ENCODE data around the gene MT3. TPM values are rescaled to one million over a fixed set of nuclear protein-coding genes. Genes with fewer than 3 reads are reported as not detected.

The MT3 gene
- 10 to 100 TPM in 2 of 8 experiments, 1 to 10 TPM in 3, not detected in 3; 1.9 to 16.9 (median 8.7) TPM for total RNA-seq

DNA sequence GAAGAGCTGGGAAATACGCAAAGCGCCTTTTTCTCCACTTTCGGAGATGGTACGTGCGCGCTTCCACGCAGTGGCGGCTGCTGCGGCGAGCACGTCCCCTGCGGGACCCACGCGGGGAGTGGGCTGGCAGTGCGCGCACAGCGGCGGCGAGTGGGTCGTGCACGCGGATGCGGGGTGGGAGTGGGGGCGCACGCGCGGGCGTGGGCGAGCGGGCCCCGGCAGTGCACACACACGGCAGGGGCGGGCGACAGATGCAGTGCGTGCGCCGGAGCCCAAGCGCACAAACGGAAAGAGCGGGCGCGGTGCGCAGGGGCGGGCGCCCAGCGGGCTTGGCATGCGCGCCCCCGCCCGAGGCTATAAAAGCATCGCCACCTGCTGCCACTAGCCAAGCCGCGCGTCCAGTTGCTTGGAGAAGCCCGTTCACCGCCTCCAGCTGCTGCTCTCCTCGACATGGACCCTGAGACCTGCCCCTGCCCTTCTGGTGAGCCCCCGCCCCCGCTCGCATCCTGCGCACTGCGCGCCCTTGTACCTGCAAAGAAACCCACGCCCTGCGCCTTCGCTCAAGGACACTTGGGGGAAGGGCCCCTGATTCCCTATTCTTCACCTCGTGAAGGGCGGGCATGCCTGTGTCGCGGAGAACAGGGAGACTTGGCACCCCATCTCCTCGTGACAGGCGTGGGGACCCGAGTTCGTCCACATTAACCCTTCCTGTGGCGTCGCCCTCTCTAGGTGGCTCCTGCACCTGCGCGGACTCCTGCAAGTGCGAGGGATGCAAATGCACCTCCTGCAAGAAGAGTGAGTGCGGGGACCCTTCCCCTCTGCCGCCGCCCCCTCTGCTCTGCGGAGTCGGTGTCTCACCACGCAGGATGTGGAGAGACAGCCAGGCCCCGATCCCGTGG lies at the start of gene MT3:
Gene MT3 (plus strand): TSS at position 388 of the 899 bp plus-strand sequence. CDS start 63 bp downstream, at position 451.
- H3K27ac ChIP-seq: no peak within 1 kb of the TSS
- peak; percentile 40 to 93 (median 88) for ATAC-seq (replicated peaks in 6 of 8)
- in situ Hi-C loops (cut with MboI; ENCODE audit: low pct_unique_long_range_greater_than_20kb in 2 of 9, low sequenced_read_pairs in 9 of 9, unreplicated experiment in 9 of 9): no loop called here
- 0 to 17% (median 2%) methylated on average over 1 to 38 of the region's 87 CpGs; no CpG with 5 or more reads in 6 of the 10 experiments for WGBS, 10 experiments
- H3K4me3 ChIP-seq: peak within 1 kb of the TSS; percentile 26 to 59 (median 47)
- H3K4me1 ChIP-seq (replicated peaks in 1 of 2): no peaks in the 10 kb centered on the region

DNA sequence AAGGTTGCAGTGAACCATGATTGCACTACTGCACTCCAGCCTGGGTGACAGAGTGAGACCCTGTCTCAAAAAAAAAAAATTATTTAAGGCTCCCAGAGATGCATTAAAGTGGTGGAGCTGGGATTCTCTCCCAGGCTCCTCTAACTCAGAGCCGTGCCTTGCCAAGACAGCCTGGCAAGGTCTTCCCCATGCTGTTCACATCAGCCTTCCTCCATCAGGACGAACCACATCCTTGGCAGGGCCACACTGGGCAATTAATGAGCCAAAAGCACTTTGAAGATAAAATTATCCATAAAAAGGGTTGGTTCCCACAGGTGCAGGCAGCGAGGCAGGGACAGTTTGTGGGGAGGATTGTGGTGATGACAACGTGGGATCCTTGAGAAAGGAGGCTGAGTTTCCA lies 49.7 kb upstream of the MT3 start:
- ATAC-seq (replicated peaks in 6 of 8): no peak
- in situ Hi-C loops (cut with MboI; ENCODE audit: low pct_unique_long_range_greater_than_20kb in 2 of 9, low sequenced_read_pairs in 9 of 9, unreplicated experiment in 9 of 9): no loop called here

DNA sequence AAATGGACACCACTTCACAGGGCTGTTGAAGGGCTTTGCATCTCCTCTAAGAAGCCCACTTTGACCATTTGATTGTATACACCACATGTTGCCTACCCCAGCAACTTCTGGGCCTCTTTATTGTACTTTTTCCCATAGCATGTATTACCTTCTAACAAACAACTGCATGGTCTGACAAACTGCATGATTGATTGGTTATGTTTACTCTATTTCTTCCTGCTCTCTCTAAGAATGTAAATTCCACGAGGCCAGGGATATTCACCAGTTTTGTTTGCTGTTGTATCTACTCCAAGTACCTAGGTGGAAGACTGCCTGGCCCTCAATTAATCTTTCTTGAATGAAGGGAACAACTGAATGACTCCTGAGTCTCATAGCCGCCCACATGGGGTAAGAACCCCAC lies 47.3 kb upstream of the MT3 start:
- ATAC-seq (replicated peaks in 6 of 8): no peak
- WGBS, 10 experiments: 0 to 86% (median 21%) methylated on average over 1 to 2 of the region's 2 CpGs; no CpG with 5 or more reads in 3 of the 10 experiments
- Histone ChIP-seq H3K4me3 (no peak overlapping the region), H3K27ac (no peak overlapping the region), H3K4me1 (replicated peaks in 1 of 2) (peaks cover 0 to 2% of the 10 kb centered on the region in 2 donors)
- in situ Hi-C loops (cut with MboI; ENCODE audit: low pct_unique_long_range_greater_than_20kb in 2 of 9, low sequenced_read_pairs in 9 of 9, unreplicated experiment in 9 of 9): no loop called here

More for the DNA sequence above, 49.7 kb upstream of the MT3 start:
- no peaks in the 10 kb centered on the region for H3K4me1 ChIP-seq (replicated peaks in 1 of 2)
- no peak overlapping the region for H3K4me3 ChIP-seq
- 0 to 92% (median 80%) methylated on average over 1 to 3 of the region's 4 CpGs; no CpG with 5 or more reads in 3 of the 10 experiments for WGBS, 10 experiments
- H3K27ac ChIP-seq: no peak overlapping the region

DNA sequence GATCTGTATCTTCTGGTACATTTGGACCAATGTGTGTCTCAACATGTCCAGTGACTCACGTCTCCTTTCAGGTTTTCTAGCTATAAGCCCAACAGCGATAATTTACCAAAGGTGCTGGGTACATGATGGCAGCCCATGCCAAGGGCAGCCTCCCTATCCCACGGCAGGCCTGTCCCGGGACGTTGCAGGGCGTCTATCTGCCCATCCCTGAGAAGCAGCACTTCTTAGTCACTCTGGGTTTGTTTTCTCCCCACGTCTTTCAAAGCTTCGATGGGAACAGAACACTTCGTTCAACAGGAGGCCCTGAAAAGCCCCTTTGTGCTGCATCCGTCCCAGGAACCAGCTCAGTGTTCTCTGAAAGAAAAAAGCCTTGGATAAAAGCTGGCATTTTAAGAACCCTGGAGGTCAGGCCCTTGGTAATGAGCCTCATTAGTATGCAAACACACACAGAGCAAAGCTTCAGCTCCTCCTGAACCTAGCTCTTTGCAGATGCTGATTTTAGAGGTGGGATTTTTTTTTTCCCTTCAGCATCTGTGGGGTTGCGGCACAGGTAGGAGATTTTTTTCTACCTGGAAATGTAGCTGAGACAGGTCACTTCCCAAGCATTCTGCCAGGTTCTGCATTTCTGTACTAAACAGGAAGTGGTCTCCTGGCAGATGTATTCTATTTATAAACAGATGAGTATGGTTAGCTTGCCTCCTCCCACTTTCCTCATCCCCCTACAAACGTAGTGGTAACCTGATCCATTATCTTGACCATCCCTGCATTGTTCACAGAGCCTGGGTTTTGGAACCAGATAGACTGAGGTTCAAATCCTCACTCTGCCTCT lies 42.0 kb upstream of the MT3 start:
- in situ Hi-C loops (cut with MboI; ENCODE audit: low pct_unique_long_range_greater_than_20kb in 2 of 9, low sequenced_read_pairs in 9 of 9, unreplicated experiment in 9 of 9): no loop called here
- ATAC-seq (replicated peaks in 6 of 8): peak; percentile 41 to 91 (median 82)
- Histone ChIP-seq H3K4me1 (replicated peaks in 1 of 2) (peaks cover 4 to 10% of the 10 kb centered on the region in 2 donors), H3K4me3 (no peak overlapping the region), H3K27ac (peak overlapping the region; percentile 29 to 42)
- 0 to 35% (median 25%) methylated on average over 1 to 4 of the region's 12 CpGs; no CpG with 5 or more reads in 4 of the 10 experiments for WGBS, 10 experiments

DNA sequence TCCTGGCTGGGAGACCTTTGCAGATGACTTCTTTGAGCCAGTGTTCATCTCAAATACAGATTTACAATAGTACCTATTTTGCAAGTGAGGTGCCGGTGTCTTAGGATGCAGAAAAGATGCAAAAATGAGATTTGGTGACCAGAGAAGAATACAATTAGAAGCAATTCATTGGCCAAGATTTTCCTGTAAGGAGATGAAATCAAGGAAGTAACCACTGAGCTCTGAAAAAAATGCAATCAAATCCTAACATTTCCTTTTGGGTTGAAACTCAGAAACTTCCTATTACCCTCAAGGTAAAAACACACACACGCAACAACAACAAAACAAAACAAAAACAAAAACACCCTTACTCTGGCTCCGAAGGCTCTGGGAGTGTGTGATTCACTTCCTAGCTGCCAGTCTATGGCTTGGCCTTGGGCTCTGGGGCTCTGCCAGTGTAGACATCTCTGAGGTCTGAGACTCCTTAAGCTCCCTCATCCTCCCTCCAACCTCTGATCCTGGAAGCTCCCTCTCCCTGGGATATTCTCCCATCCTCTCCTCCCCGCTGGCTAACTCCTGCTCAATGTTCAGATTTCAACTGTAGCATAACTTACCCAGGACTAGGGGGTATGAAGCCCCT lies 41.3 kb upstream of the MT3 start:
- peaks cover 4 to 10% of the 10 kb centered on the region in 2 donors for H3K4me1 ChIP-seq (replicated peaks in 1 of 2)
- WGBS, 10 experiments: 62 to 94% (median 76%) methylated on average over 1 to 4 of the region's 4 CpGs; no CpG with 5 or more reads in 2 of the 10 experiments
- in situ Hi-C loops (cut with MboI; ENCODE audit: low pct_unique_long_range_greater_than_20kb in 2 of 9, low sequenced_read_pairs in 9 of 9, unreplicated experiment in 9 of 9): no loop called here

GRCh38 chr16:56549161-56549560 lies 40.2 kb upstream of the MT3 start:
- no peak overlapping the region for H3K4me3 ChIP-seq
- no peak overlapping the region for H3K27ac ChIP-seq
- in situ Hi-C loops (cut with MboI; ENCODE audit: low pct_unique_long_range_greater_than_20kb in 2 of 9, low sequenced_read_pairs in 9 of 9, unreplicated experiment in 9 of 9): no loop called here
- peaks cover 4 to 10% of the 10 kb centered on the region in 2 donors for H3K4me1 ChIP-seq (replicated peaks in 1 of 2)
- no peak for ATAC-seq (replicated peaks in 6 of 8)

More for the DNA sequence above, 41.3 kb upstream of the MT3 start:
- H3K27ac ChIP-seq: no peak overlapping the region
- ATAC-seq (replicated peaks in 6 of 8): no peak
- H3K4me3 ChIP-seq: no peak overlapping the region

DNA sequence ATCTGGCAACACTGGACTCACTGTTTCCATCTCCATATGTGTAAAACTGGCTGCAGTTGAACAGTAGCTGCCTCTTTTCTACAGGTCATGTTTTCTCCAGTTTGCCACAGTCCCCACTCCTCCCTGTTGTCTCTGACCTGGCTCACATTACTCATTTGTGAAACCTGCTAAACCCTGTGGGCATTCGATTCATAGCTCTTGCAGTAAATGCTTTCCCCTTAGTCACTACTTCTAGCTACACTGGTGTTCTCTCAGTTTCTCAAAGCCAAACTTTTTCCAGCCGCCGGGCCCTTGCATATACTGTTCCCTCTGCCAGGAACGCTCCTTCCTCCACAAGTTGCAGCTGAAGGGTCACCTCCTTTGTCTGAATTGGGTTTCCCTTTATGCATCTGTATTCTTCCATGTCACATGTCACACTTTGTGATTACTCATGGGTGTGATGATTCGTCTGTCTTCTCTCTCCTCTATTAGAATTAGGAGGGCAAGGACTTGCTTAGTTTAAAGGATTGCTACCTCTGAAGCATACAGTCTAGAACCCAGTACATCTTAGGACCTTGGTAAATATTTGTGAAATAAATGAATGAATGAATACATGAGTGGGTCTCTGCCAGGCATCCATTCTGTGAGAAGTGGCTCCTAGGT lies 39.5 kb upstream of the MT3 start:
- no peak overlapping the region for H3K4me3 ChIP-seq
- no peak overlapping the region for H3K27ac ChIP-seq
- WGBS, 10 experiments: 0 to 100% (median 92%) methylated on average over 1 to 4 of the region's 5 CpGs; no CpG with 5 or more reads in 3 of the 10 experiments
- ATAC-seq (replicated peaks in 6 of 8): peak in 2 of 8 experiments; percentile 13 to 36
- in situ Hi-C loops (cut with MboI; ENCODE audit: low pct_unique_long_range_greater_than_20kb in 2 of 9, low sequenced_read_pairs in 9 of 9, unreplicated experiment in 9 of 9): no loop called here
- H3K4me1 ChIP-seq (replicated peaks in 1 of 2): peaks cover 4 to 10% of the 10 kb centered on the region in 2 donors

DNA sequence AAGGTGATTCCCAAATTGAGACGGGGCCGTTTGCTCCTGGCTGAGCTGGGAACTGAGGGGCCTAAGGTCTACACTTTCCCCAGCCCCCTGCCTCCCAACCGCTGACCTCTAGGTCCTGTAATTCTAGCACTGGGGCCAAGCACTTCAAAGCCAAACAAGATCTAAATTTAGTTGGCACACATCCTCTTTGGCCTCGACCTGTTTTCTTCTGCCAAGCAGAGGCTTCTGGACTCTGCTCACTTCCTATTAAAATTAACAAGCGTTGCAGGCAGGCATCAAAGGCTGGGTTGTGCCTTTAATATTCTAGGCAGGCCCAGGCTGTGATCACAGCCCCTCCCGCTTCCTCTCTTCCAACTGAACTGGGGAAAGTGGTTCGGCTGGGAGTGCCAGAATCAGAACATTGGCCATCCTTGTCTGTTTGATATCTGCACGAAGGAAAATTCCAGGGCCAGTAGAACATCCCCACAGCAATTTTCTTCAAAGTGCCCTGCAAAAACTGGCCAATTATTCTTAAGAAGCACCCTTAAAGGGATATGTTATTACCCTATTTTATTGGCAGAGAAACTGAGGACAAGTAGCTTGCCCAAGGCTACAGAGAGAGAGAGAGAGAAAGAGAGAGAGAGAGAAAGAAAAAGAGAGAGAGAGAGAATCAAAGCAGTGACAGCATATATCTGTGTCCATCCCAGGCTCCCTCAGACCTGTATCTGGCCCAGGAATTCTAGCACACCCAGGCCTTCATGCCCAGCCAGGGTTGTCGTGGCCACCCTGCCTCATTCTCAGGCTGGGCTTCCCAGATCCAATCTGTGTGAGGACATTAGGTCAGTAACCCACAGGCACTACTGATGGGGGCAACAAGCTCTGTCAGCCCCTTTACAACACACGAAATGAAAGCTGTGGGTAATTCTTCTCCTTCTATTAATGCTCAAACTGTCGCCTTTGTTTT lies 37.3 kb upstream of the MT3 start:
- WGBS, 10 experiments: 31 to 80% (median 56%) methylated on average over 1 to 9 of the region's 11 CpGs
- H3K4me3 ChIP-seq: no peak overlapping the region
- in situ Hi-C loops (cut with MboI; ENCODE audit: low pct_unique_long_range_greater_than_20kb in 2 of 9, low sequenced_read_pairs in 9 of 9, unreplicated experiment in 9 of 9): no loop called here
- no peak overlapping the region for H3K27ac ChIP-seq
- ATAC-seq (replicated peaks in 6 of 8): peak in 3 of 8 experiments; percentile 32 to 85 (median 79)
- peaks cover 4 to 7% of the 10 kb centered on the region in 2 donors for H3K4me1 ChIP-seq (replicated peaks in 1 of 2)

DNA sequence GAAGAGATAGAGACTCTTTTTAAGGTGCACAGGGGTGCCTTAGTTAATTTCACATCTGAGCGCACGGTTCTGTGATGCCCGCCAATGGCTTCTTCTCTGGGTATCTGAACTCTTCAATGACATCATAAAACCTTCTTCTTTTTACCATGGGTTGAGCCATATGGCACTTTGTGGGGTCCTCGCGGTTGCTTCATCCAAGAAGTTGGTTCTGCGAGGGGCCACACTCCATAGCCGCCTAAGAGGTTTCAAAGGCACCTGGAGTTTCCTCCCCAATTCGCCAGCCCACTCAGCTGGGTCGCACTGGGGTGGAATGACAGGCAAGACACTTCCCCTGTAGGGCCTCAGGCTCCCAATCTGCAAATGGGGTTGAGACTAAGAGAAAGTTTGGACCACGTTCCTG lies 34.9 kb upstream of the MT3 start:
- Histone ChIP-seq H3K27ac (no peak overlapping the region), H3K4me1 (replicated peaks in 1 of 2) (no peaks in the 10 kb centered on the region), H3K4me3 (no peak overlapping the region)
- 20 to 97% (median 83%) methylated on average over 3 to 9 of the region's 10 CpGs; no CpG with 5 or more reads in 3 of the 10 experiments for WGBS, 10 experiments
- no peak for ATAC-seq (replicated peaks in 6 of 8)
- in situ Hi-C loops (cut with MboI; ENCODE audit: low pct_unique_long_range_greater_than_20kb in 2 of 9, low sequenced_read_pairs in 9 of 9, unreplicated experiment in 9 of 9): no loop called here

- Histone ChIP-seq H3K4me3 (no peak overlapping the region), H3K27ac (no peak overlapping the region), H3K4me1 (replicated peaks in 1 of 2) (no peaks in the 10 kb centered on the region)
- in situ Hi-C loops (cut with MboI; ENCODE audit: low pct_unique_long_range_greater_than_20kb in 2 of 9, low sequenced_read_pairs in 9 of 9, unreplicated experiment in 9 of 9): no loop called here
- WGBS, 10 experiments: 13 to 100% (median 63%) methylated on average over 2 to 8 of the region's 8 CpGs
- ATAC-seq (replicated peaks in 6 of 8): peak in 2 of 8 experiments; percentile 36 to 45
Observed at GRCh38 chr16:56558024-56558747, 31.1 kb upstream of the MT3 start.

- ATAC-seq (replicated peaks in 6 of 8): no peak
- WGBS, 10 experiments: 55 to 100% (median 80%) methylated on average over 1 to 4 of the region's 4 CpGs; no CpG with 5 or more reads in 1 of the 10 experiments
- Histone ChIP-seq H3K27ac (no peak overlapping the region), H3K4me3 (no peak overlapping the region), H3K4me1 (replicated peaks in 1 of 2) (no peaks in the 10 kb centered on the region)
- in situ Hi-C loops (cut with MboI; ENCODE audit: low pct_unique_long_range_greater_than_20kb in 2 of 9, low sequenced_read_pairs in 9 of 9, unreplicated experiment in 9 of 9): no loop called here
Observed at GRCh38 chr16:56559109-56559508, 30.2 kb upstream of the MT3 start.

All from motor neuron (in vitro differentiated cells).